ENCODE data around the gene ZNF491.
"Not testable (repeated sequence)": the region's sequence is repeated elsewhere in the genome, so short reads cannot be mapped to it uniquely, and the experiment has no call there.

The ZNF491 gene

GRCh38 chr19:11798391-11799330, at the start of gene ZNF491:
Gene ZNF491, plus strand, starts transcription at chr19:11798523. Its CDS starts 7,431 bp downstream, at chr19:11805954.
- DNase-seq: peak; percentile 73 to 77

DNA sequence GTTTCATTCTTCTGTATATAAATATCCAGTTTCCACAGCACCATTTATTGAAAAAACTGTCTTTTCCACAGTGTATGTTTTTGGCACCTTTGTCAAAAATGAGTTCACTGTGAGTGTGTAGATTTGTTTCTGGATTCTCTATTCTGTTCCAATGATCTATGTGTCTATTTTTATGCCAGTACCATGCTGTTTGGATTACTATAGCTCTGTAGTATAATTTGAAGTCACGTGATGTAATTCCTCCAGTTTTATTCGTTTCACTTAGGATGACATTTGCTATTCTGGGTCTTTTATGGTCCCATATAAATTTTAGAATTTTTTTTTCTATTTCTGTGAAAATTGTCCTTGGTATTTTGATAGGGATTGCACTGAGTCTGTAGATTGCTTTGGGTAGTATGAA, 48.6 kb upstream of the ZNF491 start:
- DNase-seq: no peak

- no peak for DNase-seq
Measured at GRCh38 chr19:11752244-11752736, 46.0 kb upstream of the ZNF491 start.

GRCh38 chr19:11754663-11755062, 43.7 kb upstream of the ZNF491 start:
- DNase-seq: no peak

- DNase-seq: no peak
Measured at GRCh38 chr19:11756965-11757364, 41.4 kb upstream of the ZNF491 start.

DNA sequence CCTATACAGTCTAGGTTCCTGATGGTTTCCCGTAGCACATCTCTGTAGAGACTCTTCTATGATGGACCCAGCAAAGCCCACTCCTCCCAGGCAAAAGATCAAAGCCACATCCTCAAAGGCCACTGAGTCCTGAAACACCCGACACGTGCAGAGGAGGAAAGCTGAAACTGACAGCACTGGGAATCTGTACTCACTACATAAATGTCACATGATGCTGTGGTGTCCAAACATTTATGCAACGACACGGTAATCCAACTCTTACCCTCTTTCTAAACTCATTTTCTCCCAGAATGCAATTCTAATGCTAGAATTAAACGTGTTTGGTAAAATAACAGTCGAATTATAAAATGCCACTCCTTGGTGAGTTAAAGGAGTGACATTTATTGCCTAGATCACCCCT, 38.5 kb upstream of the ZNF491 start:
- no peak for DNase-seq

DNA sequence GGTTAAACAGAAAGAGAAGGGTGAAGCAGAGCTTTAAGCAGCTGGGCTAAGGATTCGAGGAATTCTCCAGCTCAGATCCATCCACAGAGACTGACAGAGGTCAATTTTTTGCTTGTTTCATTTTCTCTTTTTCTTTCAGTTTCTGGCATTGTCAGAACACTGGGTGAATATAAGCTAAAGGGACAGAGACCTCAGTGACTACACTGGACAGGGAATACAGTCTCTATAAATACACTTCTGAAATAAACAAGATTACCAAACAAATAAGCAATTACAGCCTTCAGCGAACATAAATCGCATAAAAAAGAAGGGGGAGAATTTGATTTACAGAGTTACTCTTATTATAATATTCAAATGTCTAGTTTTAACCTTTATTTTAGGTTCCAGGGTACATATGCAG, 35.2 kb upstream of the ZNF491 start:
- no peak for DNase-seq

GRCh38 chr19:11763611-11764010, 34.7 kb upstream of the ZNF491 start:
- DNase-seq: no peak

DNA sequence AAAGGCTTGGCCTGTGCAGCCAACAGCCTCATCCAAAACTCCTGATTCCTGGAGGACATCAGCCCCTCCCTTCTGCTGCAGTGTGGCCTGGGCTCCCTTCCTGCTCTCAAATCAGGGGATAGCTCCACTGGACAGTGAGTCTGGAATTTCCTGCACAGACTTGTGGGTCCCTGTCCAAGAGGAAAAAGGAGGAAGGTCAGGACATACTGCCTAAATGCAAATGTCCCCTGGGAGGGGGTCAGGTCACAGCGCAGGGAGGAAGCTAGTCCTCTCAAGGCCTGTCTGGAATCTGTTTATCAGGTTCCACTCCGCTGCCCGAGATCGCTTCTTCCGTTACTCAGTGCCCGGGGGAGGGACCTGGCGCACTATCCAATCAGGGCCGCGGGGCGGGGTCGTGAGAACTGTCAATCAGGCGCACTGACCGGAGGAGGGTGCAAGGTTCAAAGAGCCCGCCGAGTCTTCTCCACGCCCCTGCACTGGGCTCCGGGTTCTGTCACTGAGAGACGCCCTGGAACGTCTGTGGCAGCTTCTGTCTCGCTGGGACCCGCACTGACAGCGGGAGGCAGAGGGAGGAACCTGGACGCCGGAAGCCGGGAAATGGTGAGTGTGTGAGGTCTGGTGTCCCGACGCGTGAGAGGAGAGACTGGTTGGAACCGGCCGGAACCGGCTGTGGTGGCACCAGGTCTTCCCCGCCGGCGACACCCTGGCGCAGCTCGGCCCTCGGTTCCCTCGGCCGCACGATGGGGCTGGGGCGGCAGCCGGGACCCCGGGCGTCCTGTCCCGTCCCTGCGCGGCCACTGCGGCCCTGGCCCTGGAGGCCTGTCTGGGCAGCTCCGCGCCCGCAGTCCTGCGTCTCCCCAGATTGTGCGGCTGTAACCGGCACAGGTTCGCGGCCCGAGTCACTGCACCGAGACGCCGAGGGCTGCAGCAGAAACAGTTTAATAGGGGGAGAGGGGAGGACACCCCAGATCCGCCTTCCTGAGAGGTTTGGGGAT, 31.4 kb upstream of the ZNF491 start, which contains the start of gene ZNF441:
ZNF441 (plus strand) TSS at position 404 of the 995 bp plus-strand sequence; CDS start at position 598, 194 bp downstream.
- peak; percentile 73 to 77 for DNase-seq

- no peak for DNase-seq
Measured at GRCh38 chr19:11767633-11768133, 30.6 kb upstream of the ZNF491 start.

GRCh38 chr19:11769995-11770394, 28.3 kb upstream of the ZNF491 start:
- no peak for DNase-seq

GRCh38 chr19:11771520-11771919, 26.8 kb upstream of the ZNF491 start:
- DNase-seq: not testable (repeated sequence)

GRCh38 chr19:11776669-11777068, 21.7 kb upstream of the ZNF491 start:
- not testable (repeated sequence) for DNase-seq

- DNase-seq: no peak
Measured at GRCh38 chr19:11780431-11781020, 17.8 kb upstream of the ZNF491 start.

- no peak for DNase-seq
Measured at GRCh38 chr19:11781295-11782057, 16.8 kb upstream of the ZNF491 start.

DNA sequence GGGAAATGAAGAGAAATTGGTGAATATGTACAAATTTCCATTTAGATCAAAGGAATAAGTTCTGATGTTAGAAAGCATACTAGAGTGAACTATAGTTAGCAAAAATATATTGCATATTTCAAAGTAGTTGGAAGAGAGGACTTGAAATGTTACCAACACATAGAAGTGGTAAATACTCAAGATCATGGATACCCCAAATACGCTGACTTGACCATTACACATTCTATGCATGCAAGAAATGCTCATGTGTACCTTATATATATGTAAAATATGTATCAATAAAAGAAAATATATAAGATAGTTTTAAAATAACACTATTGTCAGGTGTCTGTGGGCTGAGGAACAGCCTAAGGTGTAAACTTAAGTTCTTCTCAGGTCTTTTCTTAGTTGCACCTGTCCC, 14.6 kb upstream of the ZNF491 start:
- no peak for DNase-seq

DNA sequence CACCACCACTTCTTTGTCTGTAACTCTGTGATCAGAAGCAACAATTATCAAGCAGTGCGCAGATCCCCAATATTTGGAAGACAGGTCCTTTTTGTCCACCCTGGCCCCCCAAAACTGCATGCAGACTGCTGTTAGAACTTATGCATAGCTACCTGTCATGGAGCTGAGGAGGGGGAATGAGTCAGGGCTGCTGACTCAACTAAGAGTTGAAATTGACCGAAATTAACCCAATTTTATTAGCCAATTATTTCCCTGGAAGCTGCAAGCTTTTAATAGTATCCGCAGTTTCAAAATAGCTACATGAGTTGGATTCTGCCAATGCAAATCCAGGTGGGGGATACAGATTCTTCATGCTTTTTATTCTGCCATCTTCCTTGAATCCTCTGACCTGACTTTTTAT, 14.0 kb upstream of the ZNF491 start:
- DNase-seq: no peak

DNA sequence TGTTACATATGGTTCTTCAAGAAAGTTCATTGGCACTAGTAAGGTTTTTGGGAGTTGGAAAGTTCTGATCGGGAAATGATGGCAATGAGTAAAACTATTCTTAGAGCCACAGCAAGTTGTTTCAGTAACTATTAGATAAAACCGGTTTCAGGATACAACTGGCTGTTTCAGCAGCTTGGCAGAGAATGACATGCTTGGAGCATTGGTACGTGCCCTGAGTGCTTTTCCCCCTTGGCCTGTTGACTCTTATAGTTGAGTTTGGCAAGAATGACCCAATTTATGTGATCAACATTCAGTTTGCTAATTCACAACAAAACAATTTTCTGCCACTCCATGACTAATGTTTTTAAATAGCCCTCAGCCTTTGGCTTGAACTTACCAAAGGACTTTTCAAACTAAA, 10.8 kb upstream of the ZNF491 start:
- DNase-seq: no peak

DNA sequence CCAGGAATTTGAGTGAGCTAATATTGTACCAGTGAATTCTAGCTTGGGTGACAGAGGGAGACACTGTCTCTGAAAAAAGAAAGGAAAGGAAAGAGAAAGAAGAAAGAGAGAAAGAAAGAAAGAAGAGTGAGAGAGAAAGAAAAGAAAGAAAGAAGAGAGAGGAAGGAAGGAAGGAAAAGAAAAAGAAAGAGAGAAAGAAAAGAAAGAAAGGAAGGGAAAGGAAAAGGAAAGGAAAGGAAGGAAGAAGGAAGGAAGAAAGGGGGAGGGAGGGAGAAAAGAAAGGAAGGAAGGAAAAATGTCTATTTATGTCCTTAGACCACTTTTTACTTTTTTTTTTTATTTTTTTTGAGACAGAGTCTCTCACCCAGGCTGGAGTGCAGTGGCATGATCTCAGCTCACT, 5.4 kb upstream of the ZNF491 start:
- DNase-seq: no peak

DNA sequence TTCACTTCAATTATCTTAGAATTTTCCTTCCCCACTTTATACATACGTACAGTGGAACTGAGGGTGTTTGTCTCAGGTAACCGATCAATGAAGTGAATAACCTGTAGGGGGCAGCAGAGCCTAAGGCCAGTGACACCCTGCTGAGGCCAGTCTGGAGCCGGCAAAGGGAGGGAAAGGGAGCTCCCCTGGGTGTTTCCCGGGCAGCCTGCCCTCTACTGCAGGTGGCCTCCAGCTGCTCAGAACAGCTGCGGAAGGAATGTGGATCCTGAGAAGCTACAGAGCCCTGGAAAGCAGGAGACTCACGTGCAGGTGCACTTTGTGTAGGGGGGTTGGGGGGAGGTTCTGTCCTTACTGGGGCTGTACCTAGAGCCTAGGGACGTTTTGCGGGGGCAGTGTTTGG, 832 bp upstream of the ZNF491 start:
- DNase-seq: peak; percentile 68 to 72

- DNase-seq: no peak
Measured at GRCh38 chr19:11806354-11807098, 8.2 kb downstream of the ZNF491 start.

All from NCI-H1930 (cell line).